Activated CD4-positive, alpha-beta T cell treated with anti-CD3 and anti-CD28 coated beads, Interleukin-2, amount 10 ng/mL, durations not matched to agents 7 days and 5 days (primary cell): ENCODE data around the gene TBC1D24. TPM values are rescaled to one million over a fixed set of nuclear protein-coding genes. Genes with fewer than 3 reads are reported as not detected.
"Not testable (repeated sequence)": the region's sequence is repeated elsewhere in the genome, so short reads cannot be mapped to it uniquely, and the experiment has no call there.

Source experiments
- CTCF ChIA-PET: fragments of 350-600 bp; sonication (Branson Sonifier 250); formaldehyde crosslinking; loops from one replicate; lab custom pipeline; 2021; ENCODE audit warnings: antibody characterized with exemption; lab: Charles Lee
- POLR2A ChIA-PET: fragments of 350-600 bp; sonication (Branson Sonifier 250); formaldehyde crosslinking; loops from one replicate; lab custom pipeline; 2021; ENCODE audit warnings: antibody characterized with exemption; lab: Charles Lee
- DNase-seq: peaks from one replicate; pipeline ENCODE4 v3.0.0-alpha.2; 2020
- H3K27ac Mint-ChIP-seq: one replicate; pipeline ENCODE4 v1.8.0; 2021; ENCODE audit warnings: mild to moderate bottlenecking, moderate library complexity, mixed read lengths
- H3K27me3 Mint-ChIP-seq: one replicate; pipeline ENCODE4 v1.8.0; 2021; ENCODE audit warnings: mixed read lengths
- H3K36me3 Mint-ChIP-seq: one replicate; pipeline ENCODE4 v1.8.0; 2021; ENCODE audit warnings: low read depth, mixed read lengths
- H3K4me1 Mint-ChIP-seq: one replicate; pipeline ENCODE4 v1.8.0; 2021; ENCODE audit warnings: mixed read lengths
- H3K4me3 Mint-ChIP-seq: one replicate; pipeline ENCODE4 v1.8.0; 2021; ENCODE audit warnings: mild to moderate bottlenecking, moderate library complexity, mixed read lengths
- H3K9me3 Mint-ChIP-seq: one replicate; pipeline ENCODE4 v1.8.0; 2021; ENCODE audit warnings: mixed read lengths
- microRNA-seq: library from miRNA; unstranded; fragments of <30 nt; microRNA quantifications from one replicate; pipeline ENCODE4 v1.2.0, GENCODE V29; 2021; ENCODE audit warnings: borderline microRNAs expressed, borderline replicate concordance
- total RNA-seq, 2 experiments: library from RNA; stranded (reverse); gene quantifications; one replicate each; pipeline ENCODE4 v1.2.3, GENCODE V29; 2021

The TBC1D24 gene
- total RNA-seq, 2 experiments from 2014 or later = 8.1 TPM

DNA sequence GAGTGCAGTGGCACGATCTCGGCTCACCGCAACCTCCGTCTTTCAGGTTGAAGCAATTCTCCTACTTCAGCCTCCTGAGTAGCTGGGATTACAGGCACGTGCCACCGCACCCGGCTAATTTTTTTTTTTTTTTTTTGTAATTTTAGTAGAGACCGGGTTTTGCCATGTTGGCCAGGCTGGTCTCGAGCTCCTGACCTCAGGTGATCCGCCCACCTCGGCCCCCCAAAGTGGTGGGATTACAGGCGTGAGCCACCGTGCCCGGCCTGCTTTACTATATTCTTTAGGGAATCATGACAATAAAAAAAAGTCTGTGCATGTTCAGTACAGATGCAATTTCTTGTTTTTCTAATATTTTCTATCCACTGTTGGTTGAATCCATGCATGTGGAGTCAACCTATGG lies 68.8 kb downstream of the TBC1D24 start:
- H3K36me3 Mint-ChIP-seq, H3K4me3 Mint-ChIP-seq, POLR2A ChIA-PET, H3K27ac Mint-ChIP-seq, H3K27me3 Mint-ChIP-seq, H3K9me3 Mint-ChIP-seq, DNase-seq: not testable (repeated sequence)
- CTCF ChIA-PET = interaction anchor here (0.6 kb wide), 1 partner anchor 121 kb away, joined by 3 read pairs; no protein-coding TSS in a partner anchor
- H3K4me1 Mint-ChIP-seq = peaks cover 26% of the 10 kb centered on the region

DNA sequence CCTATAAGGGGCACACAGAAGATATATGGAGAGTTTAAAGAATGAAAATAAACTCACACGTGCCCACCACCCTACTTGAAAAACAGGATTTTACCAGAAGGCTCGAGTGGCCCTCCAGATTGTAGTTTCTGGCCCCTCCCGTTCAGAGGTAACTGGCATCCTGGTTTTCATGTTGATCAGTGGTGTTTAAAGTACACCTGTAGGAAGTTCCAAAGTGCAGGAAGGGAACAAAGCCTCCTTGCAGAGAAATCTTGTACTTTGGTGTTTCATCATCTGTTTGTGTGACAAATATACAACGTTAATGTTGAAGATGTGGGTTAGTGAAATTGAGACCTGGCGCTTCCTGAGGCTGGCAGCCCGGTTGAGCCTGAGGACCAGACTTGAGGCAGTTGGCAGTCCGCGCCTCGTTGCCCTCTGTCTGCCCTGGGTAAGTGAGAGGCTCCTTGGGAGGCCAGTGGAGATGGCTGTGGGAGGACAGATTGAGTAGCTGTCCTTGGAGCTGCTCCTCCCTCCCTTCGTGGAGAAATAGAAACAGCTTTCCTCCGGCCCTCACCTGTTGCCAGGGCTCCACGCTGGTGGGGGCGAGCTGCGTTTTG lies 75.5 kb downstream of the TBC1D24 start:
- H3K36me3 Mint-ChIP-seq, H3K4me1 Mint-ChIP-seq, H3K9me3 Mint-ChIP-seq, H3K27ac Mint-ChIP-seq, POLR2A ChIA-PET, DNase-seq, CTCF ChIA-PET, H3K4me3 Mint-ChIP-seq, H3K27me3 Mint-ChIP-seq: not testable (repeated sequence)

DNA sequence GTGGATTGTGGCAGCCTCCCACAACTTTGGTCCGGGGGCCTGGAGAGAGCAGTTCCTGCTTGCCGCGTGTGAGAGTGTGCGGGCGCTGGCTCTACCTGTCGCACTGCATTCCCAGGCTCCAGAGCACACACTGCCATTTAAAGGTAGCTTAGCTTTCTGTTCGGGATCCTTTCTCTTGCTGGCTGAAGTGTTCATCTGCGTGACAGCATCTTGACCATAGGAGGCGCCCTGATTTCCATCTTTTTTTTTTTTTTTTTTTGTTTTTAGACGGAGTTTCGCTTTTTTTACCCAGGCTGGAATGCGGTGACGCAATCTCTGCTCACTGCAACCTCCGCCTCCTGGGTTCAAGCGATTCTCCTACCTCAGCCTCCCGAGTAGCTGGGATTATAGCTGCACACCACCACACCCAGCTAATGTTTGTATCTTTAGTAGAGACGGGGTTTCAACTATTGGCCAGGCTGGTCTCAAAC lies 76.5 kb downstream of the TBC1D24 start:
- H3K4me3 Mint-ChIP-seq, DNase-seq: not testable (repeated sequence)
- CTCF ChIA-PET = interaction anchor here (0.7 kb wide), 1 partner anchor 222 kb away, joined by 3 read pairs; no protein-coding TSS in a partner anchor

DNA sequence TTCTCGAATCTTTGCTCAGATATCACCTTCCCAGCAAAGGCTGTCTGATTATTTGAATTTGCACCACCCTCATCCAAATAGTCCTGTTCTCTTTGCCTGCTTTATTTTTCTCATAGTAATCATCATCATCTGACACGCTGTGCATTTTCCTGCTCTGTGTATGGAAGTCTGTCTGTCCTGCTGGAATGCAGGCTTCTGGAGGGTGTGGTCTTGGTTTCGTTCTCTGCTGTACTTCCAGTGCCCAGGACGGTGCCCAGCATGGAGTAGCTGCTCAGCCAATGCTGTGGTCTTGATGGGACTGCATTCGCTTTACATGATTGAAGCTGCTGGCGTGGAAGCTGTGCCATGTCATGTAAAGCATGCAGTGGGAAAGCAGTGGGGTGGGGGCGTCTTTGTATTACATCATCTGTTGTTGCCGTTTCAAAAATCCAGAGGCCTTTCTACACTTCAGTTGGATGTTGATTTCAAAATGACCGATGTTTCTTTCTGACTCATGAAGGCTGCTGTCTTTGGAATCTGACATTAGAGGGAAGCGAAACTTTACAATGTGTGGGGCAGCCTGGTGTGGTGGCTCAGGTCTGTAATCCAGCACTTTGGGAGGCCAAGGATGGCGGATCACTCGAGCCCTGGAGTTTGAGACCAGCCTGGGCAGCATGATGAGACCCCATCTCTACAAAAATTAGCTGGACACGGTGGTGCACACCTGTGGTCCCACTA lies 79.9 kb downstream of the TBC1D24 start:
- POLR2A ChIA-PET, H3K4me1 Mint-ChIP-seq, H3K27ac Mint-ChIP-seq, H3K4me3 Mint-ChIP-seq, CTCF ChIA-PET, H3K9me3 Mint-ChIP-seq, H3K27me3 Mint-ChIP-seq, DNase-seq, H3K36me3 Mint-ChIP-seq: not testable (repeated sequence)

More for the DNA sequence above, 76.5 kb downstream of the TBC1D24 start:
- POLR2A ChIA-PET, H3K27me3 Mint-ChIP-seq, H3K36me3 Mint-ChIP-seq, H3K4me1 Mint-ChIP-seq, H3K9me3 Mint-ChIP-seq, H3K27ac Mint-ChIP-seq: not testable (repeated sequence)

Small RNA genes lying within 50 kb of the gene (microRNA-seq; reads per million reads assigned to microRNA genes)
- not detected for gene MIR3178
- not detected for gene MIR6767
- gene MIR6768 = not detected

Other genes starting within 250 kb of the TBC1D24 start
- 1 to 10 TPM; 2.0 to 3.4 TPM for gene DNASE1L2, start 238.7 kb upstream of the TBC1D24 start, total RNA-seq
- 10 to 100 TPM; 30.8 to 42.5 TPM for gene ECI1, start 223.5 kb upstream of the TBC1D24 start, total RNA-seq
- gene RNPS1, start 207.0 kb upstream of the TBC1D24 start, total RNA-seq = 100 to 1,000 TPM; 230 to 238 TPM
- 1 to 10 TPM; 5.0 to 6.0 TPM for gene ABCA3, start 134.4 kb upstream of the TBC1D24 start, total RNA-seq
- 100 to 1,000 TPM in 1 of 2 experiments, 10 to 100 TPM in 1; 99.3 to 101 TPM for gene CCNF, start 45.7 kb upstream of the TBC1D24 start, total RNA-seq
- 10 to 100 TPM; 15.5 to 21.4 TPM for gene TEDC2, start 15.0 kb upstream of the TBC1D24 start, total RNA-seq
- gene NTN3, start 3.8 kb upstream of the TBC1D24 start, total RNA-seq = not detected
- gene ATP6V0C, start 38.8 kb downstream of the TBC1D24 start, total RNA-seq = 100 to 1,000 TPM; 103 to 111 TPM
- 10 to 100 TPM; 45.8 to 60.7 TPM for gene AMDHD2, start 45.2 kb downstream of the TBC1D24 start, total RNA-seq
- gene CEMP1, start 56.3 kb downstream of the TBC1D24 start, total RNA-seq = under 1 TPM in 1 of 2 experiments, not detected in 1; 0.17 TPM
- 10 to 100 TPM; 43.3 to 46.1 TPM for gene PDPK1, start 62.9 kb downstream of the TBC1D24 start, total RNA-seq
- gene KCTD5, start 207.4 kb downstream of the TBC1D24 start, total RNA-seq = 10 to 100 TPM; 31.6 to 34.4 TPM
- 1 to 10 TPM; 1.5 to 1.7 TPM for gene PRSS27, start 245.1 kb downstream of the TBC1D24 start, total RNA-seq